Activated naive CD8-positive, alpha-beta T cell treated with anti-CD3 and anti-CD28 coated beads, Interleukin-2, amount 50 U/mL, for 24 hours (primary cell): ENCODE data around the gene PLEKHA1.
A peak's percentile ranks its signal among the peaks of the same experiment; 100 is the strongest.

Experiments used
- ATAC-seq: fragments of 150-1000 bp; cut with Tn5 transposase; one replicate; pipeline ENCODE4 v1.10.0; 2021
- DNase-seq: peaks from one replicate; pipeline ENCODE4 v3.0.0; 2021
- H3K27ac Mint-ChIP-seq: one replicate; pipeline ENCODE4 v1.8.0; 2021; ENCODE audit warnings: mild to moderate bottlenecking, mixed read lengths
- H3K27me3 Mint-ChIP-seq: one replicate; pipeline ENCODE4 v1.8.0; 2021; ENCODE audit warnings: mixed read lengths
- H3K36me3 Mint-ChIP-seq: one replicate; pipeline ENCODE4 v1.8.0; 2021; ENCODE audit warnings: low read depth, mixed read lengths
- H3K4me1 Mint-ChIP-seq: one replicate; pipeline ENCODE4 v1.8.0; 2021; ENCODE audit warnings: mixed read lengths
- H3K4me3 Mint-ChIP-seq: one replicate; pipeline ENCODE4 v1.8.0; 2021; ENCODE audit warnings: mild to moderate bottlenecking, moderate library complexity, mixed read lengths
- H3K9me3 Mint-ChIP-seq: one replicate; pipeline ENCODE4 v1.8.0; 2021; ENCODE audit warnings: mixed read lengths

The PLEKHA1 gene

GRCh38 chr10:122357685-122358084, 16.8 kb upstream of the PLEKHA1 start:
- Mint-ChIP-seq H3K9me3 (peaks cover 12% of the 10 kb centered on the region), H3K27ac (no peak overlapping the region), H3K27me3 (no peaks in the 10 kb centered on the region), H3K4me3 (no peak overlapping the region), H3K4me1 (no peaks in the 10 kb centered on the region), H3K36me3 (peaks cover 5% of the 10 kb centered on the region)
- DNase-seq, result no peak
- ATAC-seq, result no peak

- Mint-ChIP-seq H3K27me3 (peaks cover 1% of the 10 kb centered on the region), H3K4me1 (peaks cover 4% of the 10 kb centered on the region), H3K27ac (no peak overlapping the region), H3K4me3 (no peak overlapping the region), H3K9me3 (peaks cover 12% of the 10 kb centered on the region), H3K36me3 (peaks cover 5% of the 10 kb centered on the region)
- no peak for ATAC-seq
- DNase-seq, result no peak
These were observed 14.9 kb upstream of the PLEKHA1 start for GRCh38 chr10:122359621-122360020.

GRCh38 chr10:122361046-122361445, 13.5 kb upstream of the PLEKHA1 start:
- no peak for DNase-seq
- no peak overlapping the region for H3K27ac Mint-ChIP-seq
- peaks cover 5% of the 10 kb centered on the region for H3K36me3 Mint-ChIP-seq
- peaks cover 4% of the 10 kb centered on the region for H3K4me1 Mint-ChIP-seq
- peaks cover 12% of the 10 kb centered on the region for H3K9me3 Mint-ChIP-seq
- H3K27me3 Mint-ChIP-seq, result peaks cover 3% of the 10 kb centered on the region
- H3K4me3 Mint-ChIP-seq, result no peak overlapping the region
- ATAC-seq, result no peak

- Mint-ChIP-seq H3K4me1 (peaks cover 4% of the 10 kb centered on the region), H3K27me3 (peaks cover 5% of the 10 kb centered on the region), H3K27ac (no peak overlapping the region), H3K9me3 (peaks cover 12% of the 10 kb centered on the region), H3K4me3 (no peak overlapping the region), H3K36me3 (peaks cover 5% of the 10 kb centered on the region)
- ATAC-seq (no peak), DNase-seq (no peak)
These were observed 12.4 kb upstream of the PLEKHA1 start for GRCh38 chr10:122362031-122362592.

GRCh38 chr10:122362621-122363020, 11.9 kb upstream of the PLEKHA1 start:
- ATAC-seq (peak; percentile 86), DNase-seq (no peak)
- Mint-ChIP-seq H3K36me3 (peaks cover 5% of the 10 kb centered on the region), H3K9me3 (peaks cover 12% of the 10 kb centered on the region), H3K4me1 (peaks cover 4% of the 10 kb centered on the region), H3K27me3 (peaks cover 5% of the 10 kb centered on the region), H3K27ac (no peak overlapping the region), H3K4me3 (no peak overlapping the region)

GRCh38 chr10:122363311-122363710, 11.2 kb upstream of the PLEKHA1 start:
- Mint-ChIP-seq H3K4me3 (no peak overlapping the region), H3K27me3 (peaks cover 5% of the 10 kb centered on the region), H3K36me3 (peaks cover 5% of the 10 kb centered on the region), H3K9me3 (peaks cover 7% of the 10 kb centered on the region), H3K27ac (no peak overlapping the region), H3K4me1 (peaks cover 4% of the 10 kb centered on the region)
- no peak for DNase-seq
- no peak for ATAC-seq

- H3K36me3 Mint-ChIP-seq, result peaks cover 1% of the 10 kb centered on the region
- peaks cover 1% of the 10 kb centered on the region for H3K9me3 Mint-ChIP-seq
- H3K4me3 Mint-ChIP-seq, result no peak overlapping the region
- ATAC-seq (no peak), DNase-seq (no peak)
- H3K27ac Mint-ChIP-seq, result no peak overlapping the region
- H3K4me1 Mint-ChIP-seq, result peaks cover 4% of the 10 kb centered on the region
- H3K27me3 Mint-ChIP-seq, result peaks cover 5% of the 10 kb centered on the region
These were observed 10.6 kb upstream of the PLEKHA1 start for GRCh38 chr10:122363722-122364463.

GRCh38 chr10:122368502-122369254, 5.8 kb upstream of the PLEKHA1 start:
- no peaks in the 10 kb centered on the region for H3K9me3 Mint-ChIP-seq
- DNase-seq (no peak), ATAC-seq (no peak)
- H3K27me3 Mint-ChIP-seq, result peaks cover 22% of the 10 kb centered on the region
- H3K36me3 Mint-ChIP-seq, result no peaks in the 10 kb centered on the region
- H3K4me1 Mint-ChIP-seq, result peaks cover 4% of the 10 kb centered on the region
- no peak overlapping the region for H3K4me3 Mint-ChIP-seq
- no peak overlapping the region for H3K27ac Mint-ChIP-seq

- Mint-ChIP-seq H3K27ac (no peak overlapping the region), H3K4me1 (peaks cover 33% of the 10 kb centered on the region), H3K9me3 (no peaks in the 10 kb centered on the region), H3K36me3 (no peaks in the 10 kb centered on the region), H3K27me3 (peaks cover 22% of the 10 kb centered on the region), H3K4me3 (peak overlapping the region; percentile 81)
- no peak for DNase-seq
- ATAC-seq, result no peak
These were observed 1.4 kb upstream of the PLEKHA1 start for GRCh38 chr10:122373108-122373507.

- H3K36me3 Mint-ChIP-seq, result no peaks in the 10 kb centered on the region
These were observed 787 bp upstream of the PLEKHA1 start for GRCh38 chr10:122373721-122374120.

GRCh38 chr10:122374859-122375678, 561 bp downstream of the PLEKHA1 start:
- DNase-seq (peak; percentile 77), ATAC-seq (peak; percentile 58)
- peak overlapping the region; percentile 90 for H3K4me3 Mint-ChIP-seq
- peaks cover under 1% of the 10 kb centered on the region for H3K9me3 Mint-ChIP-seq
- peaks cover 19% of the 10 kb centered on the region for H3K27me3 Mint-ChIP-seq
- H3K27ac Mint-ChIP-seq, result peak overlapping the region; percentile 96
- H3K36me3 Mint-ChIP-seq, result peaks cover 7% of the 10 kb centered on the region
- peaks cover 49% of the 10 kb centered on the region for H3K4me1 Mint-ChIP-seq

More at GRCh38 chr10:122373721-122374120, 787 bp upstream of the PLEKHA1 start:
- peaks cover 22% of the 10 kb centered on the region for H3K27me3 Mint-ChIP-seq
- no peaks in the 10 kb centered on the region for H3K9me3 Mint-ChIP-seq
- ATAC-seq, result no peak
- H3K4me3 Mint-ChIP-seq, result peak overlapping the region; percentile 81
- peaks cover 38% of the 10 kb centered on the region for H3K4me1 Mint-ChIP-seq
- no peak for DNase-seq
- peak overlapping the region; percentile 78 for H3K27ac Mint-ChIP-seq

GRCh38 chr10:122375679-122376160, 1.2 kb downstream of the PLEKHA1 start:
- peaks cover 5% of the 10 kb centered on the region for H3K9me3 Mint-ChIP-seq
- H3K4me3 Mint-ChIP-seq, result peak overlapping the region; percentile 90
- ATAC-seq (no peak), DNase-seq (no peak)
- H3K27me3 Mint-ChIP-seq, result peaks cover 17% of the 10 kb centered on the region
- peaks cover 11% of the 10 kb centered on the region for H3K36me3 Mint-ChIP-seq
- H3K4me1 Mint-ChIP-seq, result peaks cover 53% of the 10 kb centered on the region
- peak overlapping the region; percentile 96 for H3K27ac Mint-ChIP-seq

GRCh38 chr10:122376364-122376961, 2.0 kb downstream of the PLEKHA1 start:
- Mint-ChIP-seq H3K9me3 (peaks cover 9% of the 10 kb centered on the region), H3K4me3 (no peak overlapping the region), H3K27ac (no peak overlapping the region), H3K36me3 (peaks cover 15% of the 10 kb centered on the region), H3K4me1 (peaks cover 59% of the 10 kb centered on the region), H3K27me3 (peaks cover 9% of the 10 kb centered on the region)
- DNase-seq, result no peak
- ATAC-seq, result no peak

GRCh38 chr10:122379041-122379440, 4.5 kb downstream of the PLEKHA1 start:
- Mint-ChIP-seq H3K36me3 (peaks cover 20% of the 10 kb centered on the region), H3K27ac (no peak overlapping the region), H3K27me3 (peaks cover 2% of the 10 kb centered on the region), H3K4me1 (peaks cover 65% of the 10 kb centered on the region), H3K4me3 (no peak overlapping the region), H3K9me3 (peaks cover 9% of the 10 kb centered on the region)
- DNase-seq (no peak), ATAC-seq (no peak)
